Mononuclear cell (primary cell): Measurements from ENCODE around the gene TRPV5. TPM values are rescaled to one million over a fixed set of nuclear protein-coding genes. Genes with fewer than 3 reads are reported as not detected.

Experiments used
- total RNA-seq: library from RNA; depleted of rRNA; stranded (reverse); fragments of >200 nt; gene quantifications from one replicate; pipeline ENCODE4 v1.2.3, GENCODE V29; 2012

Gene TRPV5
- total RNA-seq, 1 donor, result not detected

Other genes starting within 250 kb of the TRPV5 start
- gene PRSS1, start 184.3 kb downstream of the TRPV5 start, total RNA-seq, result 0.73 TPM
- gene PRSS2, start 162.8 kb downstream of the TRPV5 start, total RNA-seq, result not detected
- 8.3 TPM for gene EPHB6, start 78.7 kb downstream of the TRPV5 start, total RNA-seq
- gene TRPV6, start 48.0 kb downstream of the TRPV5 start, total RNA-seq, result 0.10 TPM
- not detected for gene LLCFC1, start 5.7 kb upstream of the TRPV5 start, total RNA-seq
- gene KEL, start 28.6 kb upstream of the TRPV5 start, total RNA-seq, result 0.10 TPM
- not detected for gene OR9A2, start 93.4 kb upstream of the TRPV5 start, total RNA-seq
- not detected for gene OR6V1, start 118.6 kb upstream of the TRPV5 start, total RNA-seq
- not detected for gene PIP, start 198.3 kb upstream of the TRPV5 start, total RNA-seq
- gene TAS2R39, start 249.7 kb upstream of the TRPV5 start, total RNA-seq, result not detected